Activated CD8-positive, alpha-beta memory T cell treated with anti-CD3 and anti-CD28 coated beads, Interleukin-2, amount 50 U/mL, for 1 hour (primary cell): ENCODE results near the gene SYNDIG1L.
"Not testable (repeated sequence)": the region's sequence is repeated elsewhere in the genome, so short reads cannot be mapped to it uniquely, and the experiment has no call there.

Experiments used
- DNase-seq: peaks from one replicate; pipeline ENCODE4 v3.0.0-alpha.2; 2020; ENCODE audit errors: extremely low read depth

SYNDIG1L gene

GRCh38 chr14:74426202-74426582, at the start of gene SYNDIG1L:
TSS of gene SYNDIG1L (minus strand) at chr14:74426210. CDS start at chr14:74409744, 16,466 bp downstream.
- no peak for DNase-seq

GRCh38 chr14:74475678-74476077, 49.7 kb upstream of the SYNDIG1L start:
- no peak for DNase-seq

DNA sequence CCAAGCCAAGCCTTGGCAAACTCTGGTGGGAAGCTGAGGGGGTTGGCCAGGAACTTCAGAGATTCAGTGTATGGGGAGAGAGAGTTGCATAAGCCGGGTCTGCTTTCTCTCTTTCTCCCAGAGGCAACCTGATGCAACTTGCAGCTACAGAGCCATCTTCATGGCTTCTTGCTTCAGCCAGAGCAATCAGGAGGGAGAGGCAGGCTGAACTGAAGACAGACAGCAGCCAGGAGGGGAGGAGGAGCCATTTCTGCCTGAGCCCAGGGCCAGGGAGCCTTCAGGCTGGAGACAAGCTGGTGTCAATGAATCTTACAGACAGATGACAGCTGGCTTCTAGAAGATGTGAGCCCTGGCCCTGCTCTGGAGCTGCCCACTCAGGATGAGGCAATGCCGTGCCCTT, 48.4 kb upstream of the SYNDIG1L start:
- DNase-seq: no peak

GRCh38 chr14:74472601-74473000, 46.6 kb upstream of the SYNDIG1L start:
- DNase-seq: no peak

GRCh38 chr14:74469548-74470518, 43.8 kb upstream of the SYNDIG1L start:
- no peak for DNase-seq

GRCh38 chr14:74468513-74468912, 42.5 kb upstream of the SYNDIG1L start:
- DNase-seq: no peak

DNA sequence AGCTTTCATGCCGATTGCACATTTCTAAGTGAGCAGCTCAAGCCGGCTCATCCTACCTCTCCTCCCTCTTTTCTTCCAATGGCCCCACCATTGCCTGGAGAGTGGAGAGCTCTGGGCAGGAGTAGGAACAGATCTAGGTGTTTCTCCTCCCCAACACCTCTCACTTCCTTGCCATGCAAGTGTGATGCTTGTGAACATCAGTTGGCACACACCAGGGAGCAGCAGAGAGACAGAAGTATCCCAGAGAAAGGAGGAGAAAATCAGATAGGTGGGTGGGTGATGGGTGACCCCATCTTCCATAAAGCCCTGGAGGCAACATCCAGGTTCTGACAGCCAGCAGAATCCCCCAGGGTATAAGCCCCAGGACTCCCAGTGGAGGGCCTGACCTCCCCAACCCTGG, 39.3 kb upstream of the SYNDIG1L start:
- DNase-seq: no peak

DNA sequence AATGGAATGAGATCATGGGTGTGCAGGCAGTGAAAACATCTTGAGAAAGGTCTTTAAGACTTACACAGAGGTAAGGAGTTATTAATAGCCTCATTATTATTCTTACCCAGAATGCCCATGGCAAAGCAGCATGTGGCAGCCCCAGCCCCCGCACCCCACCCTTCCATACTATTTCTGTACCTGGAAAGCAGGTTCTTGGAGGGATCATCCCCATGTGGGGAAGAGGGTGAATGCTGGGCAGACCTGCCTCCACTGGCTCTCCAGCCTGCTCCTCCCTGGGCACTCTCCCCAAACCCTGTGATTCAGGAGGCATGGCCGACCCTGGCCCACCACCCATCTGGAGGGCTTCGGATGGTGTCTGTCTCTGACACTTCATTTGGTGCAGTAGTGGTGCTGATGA, 38.8 kb upstream of the SYNDIG1L start:
- no peak for DNase-seq

- no peak for DNase-seq
These were observed 37.7 kb upstream of the SYNDIG1L start for GRCh38 chr14:74463697-74464096.

DNA sequence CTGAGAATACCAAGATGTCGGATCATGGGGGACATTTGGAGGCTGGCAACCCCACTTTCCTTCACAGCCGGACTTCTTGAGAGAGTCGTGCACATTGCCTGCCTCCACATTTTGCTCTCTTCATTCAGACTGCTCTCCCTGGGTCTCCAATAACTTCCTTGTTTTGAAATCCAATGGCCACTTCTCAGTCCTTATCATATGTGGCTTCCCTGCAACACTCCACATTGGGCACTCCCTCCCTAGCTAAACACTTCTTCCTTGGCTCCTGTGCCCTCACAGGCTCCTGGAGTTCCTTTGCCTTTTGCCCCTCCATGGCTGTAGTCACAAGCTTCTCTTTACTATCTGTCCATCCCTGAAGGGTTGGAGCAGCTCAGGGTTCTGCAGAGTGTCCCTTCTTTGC, 37.0 kb upstream of the SYNDIG1L start:
- DNase-seq: no peak

GRCh38 chr14:74459976-74460375, 34.0 kb upstream of the SYNDIG1L start:
- DNase-seq: no peak

DNA sequence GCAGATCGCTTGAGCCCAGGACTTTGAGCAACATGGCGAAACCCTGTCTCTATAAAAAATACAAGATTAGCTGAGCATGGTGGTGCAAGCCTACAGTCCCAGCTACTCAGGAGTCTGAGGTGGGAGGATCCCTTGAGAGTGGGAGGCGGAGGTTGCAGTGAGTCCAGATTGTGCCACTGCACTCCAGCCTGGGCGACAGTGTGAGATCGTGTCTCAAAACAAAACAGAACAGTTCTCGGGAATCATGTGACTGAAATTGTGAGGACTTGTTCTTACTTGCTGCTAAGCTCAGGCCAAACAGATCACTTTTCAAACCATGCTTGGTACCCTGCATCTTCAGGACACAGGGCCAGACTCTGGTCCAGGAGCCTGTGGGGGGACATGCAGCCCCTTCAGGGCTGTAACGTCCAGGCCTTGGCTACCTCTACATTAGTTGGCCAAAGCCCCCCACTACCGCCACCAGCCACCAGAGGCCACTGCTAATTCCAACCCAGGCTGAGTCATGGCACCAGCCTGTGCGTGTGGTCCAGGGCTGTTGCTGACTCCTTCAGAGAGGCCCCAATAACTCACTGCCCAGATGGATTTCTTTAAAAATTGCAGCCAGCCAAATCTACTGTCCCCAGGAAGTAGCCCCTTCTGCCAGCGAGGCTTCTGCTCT, 33.4 kb upstream of the SYNDIG1L start:
- DNase-seq: no peak

- no peak for DNase-seq
These were observed 31.5 kb upstream of the SYNDIG1L start for GRCh38 chr14:74457565-74457895.

GRCh38 chr14:74456684-74457564, 30.9 kb upstream of the SYNDIG1L start:
- DNase-seq: no peak

- DNase-seq: not testable (repeated sequence)
These were observed 28.4 kb upstream of the SYNDIG1L start for GRCh38 chr14:74454397-74454796.

GRCh38 chr14:74444866-74445265, 18.9 kb upstream of the SYNDIG1L start:
- DNase-seq: no peak

DNA sequence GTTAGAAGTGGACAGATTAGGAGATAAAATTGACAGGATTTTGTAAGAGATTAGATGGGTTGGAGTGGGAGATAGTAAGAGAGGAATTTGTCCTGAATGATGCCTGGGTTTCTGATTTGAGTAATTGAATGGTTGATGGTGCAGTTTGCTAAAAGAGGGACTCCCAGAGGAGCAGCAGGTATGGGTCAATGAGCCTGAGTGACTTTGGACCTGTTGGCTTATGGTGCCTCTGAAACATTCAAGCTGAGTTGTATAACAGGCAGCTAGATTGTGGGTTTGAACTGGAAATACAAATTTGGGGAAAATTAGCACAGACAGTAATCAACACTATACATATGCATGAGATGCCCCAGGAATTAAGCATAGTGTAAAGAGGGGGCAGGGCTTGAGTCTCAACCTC, 16.7 kb upstream of the SYNDIG1L start:
- no peak for DNase-seq

DNA sequence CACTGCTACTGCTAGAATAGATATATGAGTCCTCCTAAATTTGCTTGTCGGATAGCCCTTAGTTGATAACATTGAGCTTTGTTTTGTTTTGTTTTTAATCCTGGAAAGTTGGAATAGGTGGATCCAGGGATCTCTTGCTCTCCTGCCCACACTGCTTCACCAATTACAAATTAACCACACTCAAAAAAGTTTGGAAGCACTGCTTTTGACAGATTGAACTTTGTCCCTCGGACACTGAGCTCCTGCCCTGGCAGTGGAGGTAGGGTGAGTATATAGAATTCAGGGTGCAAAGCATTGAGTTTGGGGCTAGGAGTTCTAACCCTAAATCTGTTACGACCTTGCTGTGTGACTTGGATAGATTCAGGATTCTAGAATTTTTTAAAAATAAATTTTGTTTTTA, 15.1 kb upstream of the SYNDIG1L start:
- DNase-seq: no peak

DNA sequence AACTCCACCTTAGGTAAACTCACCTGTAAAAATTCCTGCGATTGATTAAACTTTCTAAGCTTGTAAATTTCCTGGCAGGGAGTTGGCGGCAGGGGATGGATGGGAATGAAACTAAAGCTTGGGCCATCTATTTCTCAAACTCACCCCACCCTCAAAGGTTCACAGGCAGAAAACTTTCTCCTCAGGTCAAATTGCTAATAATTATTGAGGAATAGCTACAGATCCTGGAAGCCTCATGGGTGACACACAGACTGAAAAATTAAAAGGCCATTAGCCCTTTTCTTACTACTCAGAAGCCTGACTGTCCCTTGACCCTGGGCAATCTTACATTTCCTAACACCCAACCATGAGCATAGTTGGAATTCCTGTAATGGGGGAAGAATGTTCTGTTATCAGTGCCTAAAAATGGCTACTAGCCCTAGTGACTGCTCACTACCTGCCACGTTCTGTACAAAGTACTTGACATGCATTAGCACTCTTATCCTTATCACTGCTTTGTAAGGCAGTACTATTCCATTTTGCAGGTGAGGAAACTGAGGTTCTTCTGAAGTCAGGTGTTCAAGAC, 12.4 kb upstream of the SYNDIG1L start:
- no peak for DNase-seq

DNA sequence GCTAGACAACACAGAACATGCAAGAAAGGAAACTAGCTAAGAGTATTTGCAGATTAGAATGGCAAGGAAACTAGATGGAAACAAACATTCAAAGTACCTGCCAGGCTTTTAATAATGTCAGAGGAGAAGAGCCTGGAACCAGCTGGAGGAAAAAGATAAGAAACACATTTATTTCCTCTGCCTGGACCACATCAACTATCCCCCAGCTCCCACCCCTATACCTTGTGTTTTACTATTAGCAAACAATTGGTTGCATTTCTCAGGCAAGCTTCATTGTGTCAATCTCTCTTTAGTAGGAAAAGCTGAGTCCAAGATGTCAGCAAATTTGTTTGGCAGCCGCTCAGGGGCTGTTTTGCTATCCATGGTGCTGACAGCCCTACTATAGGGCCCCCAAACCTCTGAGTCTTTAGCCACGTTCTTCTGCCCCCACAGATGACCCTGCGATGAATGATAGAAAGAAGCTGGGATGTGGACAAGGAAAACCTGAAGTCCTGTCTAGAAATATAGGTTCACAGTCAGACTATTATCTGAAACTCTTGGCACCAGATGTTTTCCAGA, 11.6 kb upstream of the SYNDIG1L start:
- DNase-seq: no peak

DNA sequence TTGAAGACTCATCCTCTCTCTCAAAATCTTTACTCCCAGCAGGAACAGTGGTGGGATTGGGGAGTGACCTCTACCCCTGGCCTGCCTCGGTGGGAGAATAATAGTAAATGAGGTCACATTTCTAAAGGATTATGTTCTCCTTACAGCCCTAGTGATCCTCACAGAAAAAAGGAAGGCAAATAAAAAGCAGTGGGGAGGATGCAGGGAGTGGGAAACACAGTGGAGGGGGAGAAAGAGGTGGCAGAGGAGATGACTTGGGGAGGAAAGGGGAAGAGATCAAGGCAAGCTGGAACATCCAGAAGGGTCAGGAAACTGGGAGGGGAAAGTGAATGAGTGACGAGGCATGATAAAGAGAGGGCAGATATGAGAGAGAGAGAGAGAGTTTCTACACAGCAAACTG, 8.3 kb upstream of the SYNDIG1L start:
- DNase-seq: no peak

GRCh38 chr14:74429991-74430390, 4.0 kb upstream of the SYNDIG1L start:
- no peak for DNase-seq
